K562 (cell line): ENCODE results near the gene CLASP2. TPM values are rescaled to one million over a fixed set of nuclear protein-coding genes. Genes with fewer than 3 reads are reported as not detected.

ENCODE experiments used
- ADNP ChIP-seq: fragments of 200-800 bp; sonication (Bioruptor generic); IDR thresholded peaks from 2 replicates; pipeline ENCODE4 v1.6.1; 2016; ENCODE audit warnings: missing genetic modification characterization, missing compliant biosample characterization
- ARID3A ChIP-seq: IDR thresholded peaks from 2 replicates; pipeline ENCODE4 v1.6.1; 2012; ENCODE audit warnings: low read depth, low read length, improper control_type of control experiment, borderline replicate concordance
- EZH2 ChIP-seq: IDR thresholded peaks from 2 replicates; pipeline ENCODE4 v1.6.1; 2012; ENCODE audit warnings: low read depth, mild to moderate bottlenecking, inconsistent platforms, low read length, borderline replicate concordance
- HDAC3 ChIP-seq: fragments of 450-650 bp; IDR thresholded peaks from 2 replicates; pipeline ENCODE4 v1.6.1; 2018; ENCODE audit warnings: borderline replicate concordance, mild to moderate bottlenecking, moderate library complexity; ENCODE audit not compliant: partially characterized antibody
- HMG20A ChIP-seq: fragments of 450-650 bp; formaldehyde crosslinking; conservative IDR thresholded peaks from 2 replicates; pipeline ENCODE4 v1.4.0; 2020; ENCODE audit warnings: mild to moderate bottlenecking, mixed read lengths
- JUND ChIP-seq, 2 experiments: IDR thresholded peaks; 2 replicates in 1 of 2; 3 replicates in 1 of 2; pipeline ENCODE4 v1.6.1; 2011; ENCODE audit warnings: borderline replicate concordance in 2 of 2, low read depth in 2 of 2, low read length in 2 of 2, improper control_type of control experiment in 1 of 2, missing biosample characterization in 1 of 2, missing genetic modification characterization in 1 of 2, missing genetic modification reagents in 1 of 2
- KAT7 ChIP-seq: sonication (generic); formaldehyde crosslinking; IDR thresholded peaks from 2 replicates; pipeline ENCODE4 v1.8.0; 2022; ENCODE audit warnings: missing genetic modification reagents, mild to moderate bottlenecking, borderline replicate concordance
- MLX ChIP-seq, 2 experiments: fragments of 450-650 bp in 1 of 2; sonication (generic) in 1 of 2; formaldehyde crosslinking; conservative IDR thresholded peaks; 2 replicates each; pipeline versions ENCODE4 v1.4.0 to v1.8.1; 2020 to 2022; ENCODE audit warnings: mild to moderate bottlenecking in 1 of 2, missing genetic modification reagents in 1 of 2
- NR3C1 ChIP-seq: sonication (generic); formaldehyde crosslinking; IDR thresholded peaks from 2 replicates; pipeline ENCODE4 v1.8.1; 2022; ENCODE audit warnings: missing genetic modification reagents
- POLR2B ChIP-seq: fragments of 450-650 bp; IDR thresholded peaks from 2 replicates; pipeline ENCODE4 v1.6.1; 2018; ENCODE audit warnings: low read depth; ENCODE audit not compliant: partially characterized antibody
- RBM22 ChIP-seq: fragments of 200-400 bp; formaldehyde crosslinking; IDR thresholded peaks from 2 replicates; pipeline ENCODE4 v1.6.1; 2018; ENCODE audit warnings: low read length, low read depth; ENCODE audit not compliant: poor library complexity, severe bottlenecking
- RBM34 ChIP-seq: fragments of 200-400 bp; formaldehyde crosslinking; IDR thresholded peaks from 2 replicates; pipeline ENCODE4 v1.6.1; 2018; ENCODE audit warnings: low read length, borderline replicate concordance; ENCODE audit not compliant: insufficient read depth
- REST ChIP-seq, 2 experiments: fragments of 450-650 bp; formaldehyde crosslinking in 1 of 2; IDR thresholded peaks; 2 replicates each; pipeline versions ENCODE4 v1.4.0 to v1.6.1; 2014 to 2020; ENCODE audit warnings: mild to moderate bottlenecking in 2 of 2, borderline replicate concordance in 1 of 2, low read depth in 1 of 2
- SMARCC2 ChIP-seq: fragments of 450-650 bp; IDR thresholded peaks from 2 replicates; pipeline ENCODE4 v1.6.1; 2017; ENCODE audit warnings: antibody characterized with exemption, moderate library complexity, mild to moderate bottlenecking, low read depth
- TAF9B ChIP-seq: fragments of 450-650 bp; IDR thresholded peaks from 2 replicates; pipeline ENCODE4 v1.6.1; 2018; ENCODE audit warnings: mild to moderate bottlenecking; ENCODE audit not compliant: partially characterized antibody
- ZNF3 ChIP-seq: fragments of 250-450 bp; sonication (Bioruptor Pico); IDR thresholded peaks from 2 replicates; pipeline ENCODE4 v1.5.0; 2021; ENCODE audit warnings: mild to moderate bottlenecking, moderate library complexity
- ZNF77 ChIP-seq: fragments of 250-450 bp; sonication (Bioruptor Pico); IDR thresholded peaks from 2 replicates; pipeline ENCODE4 v1.5.0; 2020
- polyA plus RNA-seq, 8 experiments: library from polyadenylated mRNA; depleted of rRNA in 4 of 8; stranded (reverse) in 5 of 8; unstranded in 3 of 8; fragments of >200 nt; fragmentation: Nextera tagmentation in 2 of 8; fragmentation: Illumina TruSeq in 1 of 8; extraction: Ambion mirVana in 2 of 8; extraction: Trizol in 1 of 8; gene quantifications; 2 replicates each; pipeline versions ENCODE4 v1.2.1 to v1.2.3, GENCODE V29; 2011 to 2014; ENCODE audit warnings: inconsistent platforms in 1 of 8, missing spikeins in 1 of 8
- total RNA-seq, 7 experiments: library from RNA; depleted of rRNA in 6 of 7; stranded (reverse); fragments of >200 nt in 6 of 7; fragmentation: Illumina TruSeq in 2 of 7; extraction: Trizol in 2 of 7; gene quantifications; 2 replicates each; pipeline versions ENCODE4 v1.2.1 to v1.2.3, GENCODE V29; 2011 to 2021; ENCODE audit warnings: low replicate concordance in 1 of 7

Gene CLASP2
- total and polyA plus RNA-seq, 9 of the 15 experiments (the other 6 are each of a cell fraction or from before 2014, with no cell fraction given), result 13.5 to 107 (median 71.8) TPM

- TF ChIP-seq ADNP (tag) (no peak), EZH2 (no peak), JUND (IDR thresholded peaks at IDR 0.05; ENCODE audit: borderline replicate concordance, low read depth, low read length) (no peak), JUND (tag; IDR thresholded peaks at IDR 0.05; ENCODE audit: borderline replicate concordance, low read depth, low read length) (no peak), REST (IDR thresholded peaks at IDR 0.05; ENCODE audit: borderline replicate concordance) (no peak), REST (CRISPR knock-in tag; IDR thresholded peaks at IDR 0.05; ENCODE audit: low read depth) (no peak), POLR2B (no peak), ARID3A (no peak), NR3C1 (CRISPR knock-in tag) (no peak), SMARCC2 (no peak), KAT7 (CRISPR knock-in tag) (no peak), ZNF77 (CRISPR knock-in tag) (no peak), HDAC3 (no peak), ZNF3 (no peak), TAF9B (no peak), RBM34 (no peak), HMG20A (no peak), MLX (CRISPR knock-in tag; conservative IDR thresholded peaks at IDR 0.05) (no peak), RBM22 (no peak)
Measured at GRCh38 chr3:33699275-33699674, 18.8 kb downstream of the CLASP2 start (continued).
